Spleen (tissue), 7 donors: ENCODE results near the gene TRIM25.

Experiments
- POLR2A ChIP-seq, 3 donors: fragments of 450-650 bp; IDR thresholded peaks; one replicate each; pipeline ENCODE4 v1.5.1; 2017; ENCODE audit warnings: antibody characterized with exemption in 3 of 3, mild to moderate bottlenecking in 1 of 3
- TF ChIP-seq, protein P1 (sequence below), 11 experiments: fragments of 200-600 bp in 7 of 11; fragments of 450-650 bp in 4 of 11; sonication (generic) in 4 of 11; IDR thresholded peaks in 8 of 11; conservative IDR thresholded peaks in 3 of 11; 1 replicate in 7 of 11; 2 replicates in 4 of 11; pipeline versions ENCODE4 v1.4.0 to v1.8.0; 2016 to 2021; ENCODE audit warnings: antibody characterized with exemption in 11 of 11, inconsistent platforms in 4 of 11, mild to moderate bottlenecking in 1 of 11
- donor health status: DM: no; HTN: no; CAD: no; lungs with moderate emphysema.
- donor health status: DM: no; HTN: no; CAD: no.
- donor health status: DM: no; HTN: no; CAD: no.

DNA sequence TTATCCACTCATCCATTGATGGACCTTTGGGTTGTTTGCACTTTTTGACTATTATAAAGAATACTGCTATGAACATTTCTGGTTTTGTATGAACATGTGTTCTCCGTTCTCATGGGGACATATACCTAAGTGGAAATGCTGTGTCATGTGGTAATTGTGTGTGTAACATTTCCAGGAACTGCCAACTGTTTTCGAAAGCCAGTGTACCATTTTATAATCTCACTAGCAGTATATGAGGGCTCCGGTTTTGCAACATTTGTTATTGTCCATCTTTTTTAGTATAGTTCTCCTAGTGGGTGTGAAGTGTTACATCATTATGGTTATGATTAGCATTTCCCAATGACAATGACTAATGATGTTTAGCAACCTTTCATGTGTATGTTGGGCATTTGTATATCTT lies 5.1 kb upstream of the TRIM25 start:
- TF ChIP-seq, protein P1, sequence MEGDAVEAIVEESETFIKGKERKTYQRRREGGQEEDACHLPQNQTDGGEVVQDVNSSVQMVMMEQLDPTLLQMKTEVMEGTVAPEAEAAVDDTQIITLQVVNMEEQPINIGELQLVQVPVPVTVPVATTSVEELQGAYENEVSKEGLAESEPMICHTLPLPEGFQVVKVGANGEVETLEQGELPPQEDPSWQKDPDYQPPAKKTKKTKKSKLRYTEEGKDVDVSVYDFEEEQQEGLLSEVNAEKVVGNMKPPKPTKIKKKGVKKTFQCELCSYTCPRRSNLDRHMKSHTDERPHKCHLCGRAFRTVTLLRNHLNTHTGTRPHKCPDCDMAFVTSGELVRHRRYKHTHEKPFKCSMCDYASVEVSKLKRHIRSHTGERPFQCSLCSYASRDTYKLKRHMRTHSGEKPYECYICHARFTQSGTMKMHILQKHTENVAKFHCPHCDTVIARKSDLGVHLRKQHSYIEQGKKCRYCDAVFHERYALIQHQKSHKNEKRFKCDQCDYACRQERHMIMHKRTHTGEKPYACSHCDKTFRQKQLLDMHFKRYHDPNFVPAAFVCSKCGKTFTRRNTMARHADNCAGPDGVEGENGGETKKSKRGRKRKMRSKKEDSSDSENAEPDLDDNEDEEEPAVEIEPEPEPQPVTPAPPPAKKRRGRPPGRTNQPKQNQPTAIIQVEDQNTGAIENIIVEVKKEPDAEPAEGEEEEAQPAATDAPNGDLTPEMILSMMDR (IDR thresholded peaks at IDR 0.05 in 8 of 11, conservative IDR thresholded peaks at IDR 0.05 in 3 of 11): peak in 1 of 11 experiments; percentile 13
- no peak for TF ChIP-seq POLR2A (IDR thresholded peaks at IDR 0.05)
